HepG2 (cell line): Measurements from ENCODE around the gene OIT3. TPM values are rescaled to one million over a fixed set of nuclear protein-coding genes. Genes with fewer than 3 reads are reported as not detected.

Source experiments
- GABPB1 ChIP-seq: IDR thresholded peaks from 2 replicates; pipeline ENCODE4 v1.6.1; 2016; ENCODE audit warnings: mild to moderate bottlenecking, missing genetic modification reagents, moderate library complexity, missing compliant biosample characterization
- IRX3 ChIP-seq: sonication (generic); formaldehyde crosslinking; IDR thresholded peaks from 2 replicates; pipeline ENCODE4 v1.8.1; 2023; ENCODE audit warnings: mild to moderate bottlenecking, low read depth, missing genetic modification reagents, borderline replicate concordance
- MZF1 ChIP-seq: sonication (generic); formaldehyde crosslinking; IDR thresholded peaks from 2 replicates; pipeline ENCODE4 v1.8.1; 2023; ENCODE audit warnings: mild to moderate bottlenecking, missing genetic modification reagents, borderline replicate concordance
- NCOR1 ChIP-seq: fragments of 200-600 bp; sonication (generic); IDR thresholded peaks from 2 replicates; pipeline ENCODE4 v1.7.0; 2017; ENCODE audit warnings: antibody characterized with exemption, low read length, borderline replicate concordance
- RBAK ChIP-seq: sonication (generic); formaldehyde crosslinking; IDR thresholded peaks from 2 replicates; pipeline ENCODE4 v1.5.1; 2020; ENCODE audit warnings: mild to moderate bottlenecking, missing genetic modification reagents
- ZNF431 ChIP-seq: sonication (generic); formaldehyde crosslinking; IDR thresholded peaks from 2 replicates; pipeline ENCODE4 v1.9.0; 2022; ENCODE audit warnings: missing genetic modification reagents, low read depth, mild to moderate bottlenecking, borderline replicate concordance
- ZNF549 ChIP-seq: sonication (generic); formaldehyde crosslinking; IDR thresholded peaks from 2 replicates; pipeline ENCODE4 v1.5.0; 2020; ENCODE audit warnings: missing genetic modification reagents
- ZNF841 ChIP-seq: sonication (generic); formaldehyde crosslinking; IDR thresholded peaks from 2 replicates; pipeline ENCODE4 v1.8.1; 2023; ENCODE audit warnings: missing genetic modification reagents, borderline replicate concordance
- ZSCAN9 ChIP-seq: IDR thresholded peaks from 2 replicates; pipeline ENCODE4 v1.6.1; 2016; ENCODE audit warnings: borderline replicate concordance
- polyA plus RNA-seq, 8 experiments: library from polyadenylated mRNA; depleted of rRNA in 3 of 8; stranded (reverse) in 7 of 8; unstranded in 1 of 8; fragments of >200 nt; fragmentation: Illumina TruSeq in 4 of 8; extraction: Trizol in 4 of 8; gene quantifications; 2 replicates each; pipeline versions ENCODE4 v1.2.1 to v1.2.3, GENCODE V29; 2011 to 2016; ENCODE audit warnings: low read depth in 4 of 8, missing spikeins in 1 of 8, mixed read lengths in 1 of 8; ENCODE audit not compliant: insufficient read depth in 1 of 8
- total RNA-seq, 5 experiments: library from RNA; depleted of rRNA; stranded (reverse); fragments of >200 nt; fragmentation: Illumina TruSeq; extraction: Trizol; gene quantifications; 2 replicates each; pipeline ENCODE4 v1.2.3, GENCODE V29; 2016; ENCODE audit warnings: low read depth in 1 of 5
- TF ChIP-seq, protein P1 (sequence below): sonication (generic); formaldehyde crosslinking; IDR thresholded peaks from 2 replicates; pipeline ENCODE4 v1.4.0; 2020; ENCODE audit warnings: missing genetic modification reagents, borderline replicate concordance
- TF ChIP-seq, protein P2 (sequence below): sonication (generic); formaldehyde crosslinking; IDR thresholded peaks from 2 replicates; pipeline ENCODE4 v1.5.1; 2020; ENCODE audit warnings: missing genetic modification reagents, mild to moderate bottlenecking, borderline replicate concordance
- TF ChIP-seq, protein P3 (sequence below): sonication (generic); formaldehyde crosslinking; IDR thresholded peaks from 2 replicates; pipeline ENCODE4 v1.4.0; 2020; ENCODE audit warnings: missing genetic modification reagents
- TF ChIP-seq, protein P4 (sequence below): sonication (generic); formaldehyde crosslinking; IDR thresholded peaks from 2 replicates; pipeline ENCODE4 v1.5.0; 2020; ENCODE audit warnings: mild to moderate bottlenecking, missing genetic modification reagents, borderline replicate concordance

The OIT3 gene
- total and polyA plus RNA-seq, 2 of the 13 experiments (the other 11 are each of a cell fraction or from before 2014, with no cell fraction given) = not detected

DNA sequence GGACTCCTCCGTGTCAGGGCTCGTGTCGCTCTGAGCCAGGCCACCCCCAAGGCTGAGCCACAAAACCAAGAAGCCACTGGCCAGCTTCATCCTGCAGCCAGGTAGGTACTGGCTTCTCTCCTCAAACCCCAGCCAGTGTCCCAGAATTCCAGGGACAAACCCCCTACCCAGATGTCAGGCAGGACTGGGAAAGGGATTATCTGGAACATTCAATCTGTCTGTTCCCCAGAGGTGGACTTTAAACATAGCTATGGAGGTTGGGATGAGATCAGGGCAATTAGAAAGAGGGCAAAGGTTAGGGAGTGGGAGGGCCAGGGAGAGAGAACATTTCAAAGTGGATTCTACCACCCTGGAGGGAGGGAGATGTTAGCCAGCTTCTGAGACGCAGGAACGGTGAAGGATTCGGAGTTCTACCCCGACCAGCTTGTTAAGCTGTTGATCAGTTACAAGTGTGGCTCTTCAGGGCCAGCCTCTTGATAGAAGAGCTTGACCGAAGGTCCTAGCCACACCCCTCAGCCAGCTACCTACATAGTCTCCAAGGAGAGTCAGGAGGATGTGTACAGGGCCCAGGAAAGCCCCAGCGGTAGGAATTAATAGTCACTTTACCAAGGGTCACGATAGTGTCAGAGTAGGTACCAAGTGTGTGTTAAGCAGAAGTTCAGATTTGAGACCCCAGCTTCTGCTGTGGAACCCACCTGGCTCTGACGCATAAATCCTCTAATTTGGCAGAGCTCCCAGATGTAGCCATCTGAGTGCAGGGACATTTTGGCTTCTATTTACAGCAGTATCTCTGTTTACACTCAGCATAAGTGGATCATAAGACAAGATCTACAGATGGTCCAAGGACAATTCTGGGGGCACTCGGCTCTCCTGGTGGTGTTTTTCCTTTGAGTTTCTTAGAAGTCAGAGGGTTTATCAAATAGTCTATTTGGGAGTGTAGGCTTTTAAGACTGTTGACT is 61.3 kb downstream of the OIT3 start, which contains the start of gene PLA2G12B (continued):
- TF ChIP-seq, protein P1, sequence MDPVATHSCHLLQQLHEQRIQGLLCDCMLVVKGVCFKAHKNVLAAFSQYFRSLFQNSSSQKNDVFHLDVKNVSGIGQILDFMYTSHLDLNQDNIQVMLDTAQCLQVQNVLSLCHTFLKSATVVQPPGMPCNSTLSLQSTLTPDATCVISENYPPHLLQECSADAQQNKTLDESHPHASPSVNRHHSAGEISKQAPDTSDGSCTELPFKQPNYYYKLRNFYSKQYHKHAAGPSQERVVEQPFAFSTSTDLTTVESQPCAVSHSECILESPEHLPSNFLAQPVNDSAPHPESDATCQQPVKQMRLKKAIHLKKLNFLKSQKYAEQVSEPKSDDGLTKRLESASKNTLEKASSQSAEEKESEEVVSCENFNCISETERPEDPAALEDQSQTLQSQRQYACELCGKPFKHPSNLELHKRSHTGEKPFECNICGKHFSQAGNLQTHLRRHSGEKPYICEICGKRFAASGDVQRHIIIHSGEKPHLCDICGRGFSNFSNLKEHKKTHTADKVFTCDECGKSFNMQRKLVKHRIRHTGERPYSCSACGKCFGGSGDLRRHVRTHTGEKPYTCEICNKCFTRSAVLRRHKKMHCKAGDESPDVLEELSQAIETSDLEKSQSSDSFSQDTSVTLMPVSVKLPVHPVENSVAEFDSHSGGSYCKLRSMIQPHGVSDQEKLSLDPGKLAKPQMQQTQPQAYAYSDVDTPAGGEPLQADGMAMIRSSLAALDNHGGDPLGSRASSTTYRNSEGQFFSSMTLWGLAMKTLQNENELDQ (CRISPR knock-in tag) = no peak
- TF ChIP-seq NCOR1 (peak; percentile 51; the same call in 1 of the 2 replicates), ZNF549 (CRISPR knock-in tag) (no peak), ZNF841 (CRISPR knock-in tag) (no peak), GABPB1 (CRISPR knock-in tag) (no peak), ZNF431 (CRISPR knock-in tag) (no peak), RBAK (CRISPR knock-in tag) (no peak), MZF1 (CRISPR knock-in tag) (no peak), ZSCAN9 (CRISPR knock-in tag) (no peak), IRX3 (no peak)
- TF ChIP-seq, protein P2, sequence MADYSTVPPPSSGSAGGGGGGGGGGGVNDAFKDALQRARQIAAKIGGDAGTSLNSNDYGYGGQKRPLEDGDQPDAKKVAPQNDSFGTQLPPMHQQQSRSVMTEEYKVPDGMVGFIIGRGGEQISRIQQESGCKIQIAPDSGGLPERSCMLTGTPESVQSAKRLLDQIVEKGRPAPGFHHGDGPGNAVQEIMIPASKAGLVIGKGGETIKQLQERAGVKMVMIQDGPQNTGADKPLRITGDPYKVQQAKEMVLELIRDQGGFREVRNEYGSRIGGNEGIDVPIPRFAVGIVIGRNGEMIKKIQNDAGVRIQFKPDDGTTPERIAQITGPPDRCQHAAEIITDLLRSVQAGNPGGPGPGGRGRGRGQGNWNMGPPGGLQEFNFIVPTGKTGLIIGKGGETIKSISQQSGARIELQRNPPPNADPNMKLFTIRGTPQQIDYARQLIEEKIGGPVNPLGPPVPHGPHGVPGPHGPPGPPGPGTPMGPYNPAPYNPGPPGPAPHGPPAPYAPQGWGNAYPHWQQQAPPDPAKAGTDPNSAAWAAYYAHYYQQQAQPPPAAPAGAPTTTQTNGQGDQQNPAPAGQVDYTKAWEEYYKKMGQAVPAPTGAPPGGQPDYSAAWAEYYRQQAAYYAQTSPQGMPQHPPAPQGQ (CRISPR knock-in tag) = no peak
- TF ChIP-seq, protein P3, sequence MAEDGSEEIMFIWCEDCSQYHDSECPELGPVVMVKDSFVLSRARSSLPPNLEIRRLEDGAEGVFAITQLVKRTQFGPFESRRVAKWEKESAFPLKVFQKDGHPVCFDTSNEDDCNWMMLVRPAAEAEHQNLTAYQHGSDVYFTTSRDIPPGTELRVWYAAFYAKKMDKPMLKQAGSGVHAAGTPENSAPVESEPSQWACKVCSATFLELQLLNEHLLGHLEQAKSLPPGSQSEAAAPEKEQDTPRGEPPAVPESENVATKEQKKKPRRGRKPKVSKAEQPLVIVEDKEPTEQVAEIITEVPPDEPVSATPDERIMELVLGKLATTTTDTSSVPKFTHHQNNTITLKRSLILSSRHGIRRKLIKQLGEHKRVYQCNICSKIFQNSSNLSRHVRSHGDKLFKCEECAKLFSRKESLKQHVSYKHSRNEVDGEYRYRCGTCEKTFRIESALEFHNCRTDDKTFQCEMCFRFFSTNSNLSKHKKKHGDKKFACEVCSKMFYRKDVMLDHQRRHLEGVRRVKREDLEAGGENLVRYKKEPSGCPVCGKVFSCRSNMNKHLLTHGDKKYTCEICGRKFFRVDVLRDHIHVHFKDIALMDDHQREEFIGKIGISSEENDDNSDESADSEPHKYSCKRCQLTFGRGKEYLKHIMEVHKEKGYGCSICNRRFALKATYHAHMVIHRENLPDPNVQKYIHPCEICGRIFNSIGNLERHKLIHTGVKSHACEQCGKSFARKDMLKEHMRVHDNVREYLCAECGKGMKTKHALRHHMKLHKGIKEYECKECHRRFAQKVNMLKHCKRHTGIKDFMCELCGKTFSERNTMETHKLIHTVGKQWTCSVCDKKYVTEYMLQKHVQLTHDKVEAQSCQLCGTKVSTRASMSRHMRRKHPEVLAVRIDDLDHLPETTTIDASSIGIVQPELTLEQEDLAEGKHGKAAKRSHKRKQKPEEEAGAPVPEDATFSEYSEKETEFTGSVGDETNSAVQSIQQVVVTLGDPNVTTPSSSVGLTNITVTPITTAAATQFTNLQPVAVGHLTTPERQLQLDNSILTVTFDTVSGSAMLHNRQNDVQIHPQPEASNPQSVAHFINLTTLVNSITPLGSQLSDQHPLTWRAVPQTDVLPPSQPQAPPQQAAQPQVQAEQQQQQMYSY (CRISPR knock-in tag) = no peak
- TF ChIP-seq, protein P4, sequence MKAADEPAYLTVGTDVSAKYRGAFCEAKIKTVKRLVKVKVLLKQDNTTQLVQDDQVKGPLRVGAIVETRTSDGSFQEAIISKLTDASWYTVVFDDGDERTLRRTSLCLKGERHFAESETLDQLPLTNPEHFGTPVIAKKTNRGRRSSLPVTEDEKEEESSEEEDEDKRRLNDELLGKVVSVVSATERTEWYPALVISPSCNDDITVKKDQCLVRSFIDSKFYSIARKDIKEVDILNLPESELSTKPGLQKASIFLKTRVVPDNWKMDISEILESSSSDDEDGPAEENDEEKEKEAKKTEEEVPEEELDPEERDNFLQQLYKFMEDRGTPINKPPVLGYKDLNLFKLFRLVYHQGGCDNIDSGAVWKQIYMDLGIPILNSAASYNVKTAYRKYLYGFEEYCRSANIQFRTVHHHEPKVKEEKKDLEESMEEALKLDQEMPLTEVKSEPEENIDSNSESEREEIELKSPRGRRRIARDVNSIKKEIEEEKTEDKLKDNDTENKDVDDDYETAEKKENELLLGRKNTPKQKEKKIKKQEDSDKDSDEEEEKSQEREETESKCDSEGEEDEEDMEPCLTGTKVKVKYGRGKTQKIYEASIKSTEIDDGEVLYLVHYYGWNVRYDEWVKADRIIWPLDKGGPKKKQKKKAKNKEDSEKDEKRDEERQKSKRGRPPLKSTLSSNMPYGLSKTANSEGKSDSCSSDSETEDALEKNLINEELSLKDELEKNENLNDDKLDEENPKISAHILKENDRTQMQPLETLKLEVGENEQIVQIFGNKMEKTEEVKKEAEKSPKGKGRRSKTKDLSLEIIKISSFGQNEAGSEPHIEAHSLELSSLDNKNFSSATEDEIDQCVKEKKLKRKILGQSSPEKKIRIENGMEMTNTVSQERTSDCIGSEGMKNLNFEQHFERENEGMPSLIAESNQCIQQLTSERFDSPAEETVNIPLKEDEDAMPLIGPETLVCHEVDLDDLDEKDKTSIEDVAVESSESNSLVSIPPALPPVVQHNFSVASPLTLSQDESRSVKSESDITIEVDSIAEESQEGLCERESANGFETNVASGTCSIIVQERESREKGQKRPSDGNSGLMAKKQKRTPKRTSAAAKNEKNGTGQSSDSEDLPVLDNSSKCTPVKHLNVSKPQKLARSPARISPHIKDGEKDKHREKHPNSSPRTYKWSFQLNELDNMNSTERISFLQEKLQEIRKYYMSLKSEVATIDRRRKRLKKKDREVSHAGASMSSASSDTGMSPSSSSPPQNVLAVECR (CRISPR knock-in tag) = 0 out of 2 replicates have a peak, but pooled peaks have one; percentile 32
